ENCODE data around the gene TMEM39B.
"Not testable (repeated sequence)": the region's sequence is repeated elsewhere in the genome, so short reads cannot be mapped to it uniquely, and the experiment has no call there.

TMEM39B gene

GRCh38 chr1:32137111-32137510, 64.4 kb downstream of the TMEM39B start:
- DNase-seq (ENCODE audit: low read depth), result no peak
- peaks cover 3% of the 10 kb centered on the region for H3K36me3 ChIP-seq (ENCODE audit: control insufficient read depth, insufficient read depth, low read length, severe bottlenecking)
- H3K9ac ChIP-seq (ENCODE audit: low read length), result no peak overlapping the region
- no peaks in the 10 kb centered on the region for H3K9me3 ChIP-seq (ENCODE audit: control insufficient read depth, low read length)
- H3K4me1 ChIP-seq (ENCODE audit: control insufficient read depth, insufficient read depth, low read length), result peaks cover 11% of the 10 kb centered on the region
- no peak overlapping the region for H3K4me3 ChIP-seq (ENCODE audit: low read length)
- no peaks in the 10 kb centered on the region for H3K27me3 ChIP-seq (replicated peaks; ENCODE audit: control insufficient read depth, insufficient read depth, low read length)

GRCh38 chr1:32138965-32139364, 66.2 kb downstream of the TMEM39B start:
- Histone ChIP-seq H3K4me3 (ENCODE audit: low read length) (no peak overlapping the region), H3K9ac (ENCODE audit: low read length) (no peak overlapping the region), H3K4me1 (ENCODE audit: control insufficient read depth, insufficient read depth, low read length) (peaks cover 15% of the 10 kb centered on the region), H3K36me3 (ENCODE audit: control insufficient read depth, insufficient read depth, low read length, severe bottlenecking) (peaks cover 3% of the 10 kb centered on the region), H3K9me3 (ENCODE audit: control insufficient read depth, low read length) (no peaks in the 10 kb centered on the region), H3K27me3 (replicated peaks; ENCODE audit: control insufficient read depth, insufficient read depth, low read length) (no peaks in the 10 kb centered on the region)
- DNase-seq (ENCODE audit: low read depth), result peak; percentile 51

- no peak overlapping the region for H3K4me3 ChIP-seq (ENCODE audit: low read length)
- H3K27me3 ChIP-seq (replicated peaks; ENCODE audit: control insufficient read depth, insufficient read depth, low read length), result no peaks in the 10 kb centered on the region
- peaks cover 16% of the 10 kb centered on the region for H3K4me1 ChIP-seq (ENCODE audit: control insufficient read depth, insufficient read depth, low read length)
- peak; percentile 86 for DNase-seq (ENCODE audit: low read depth)
- peaks cover 3% of the 10 kb centered on the region for H3K36me3 ChIP-seq (ENCODE audit: control insufficient read depth, insufficient read depth, low read length, severe bottlenecking)
- H3K9me3 ChIP-seq (ENCODE audit: control insufficient read depth, low read length), result no peaks in the 10 kb centered on the region
- H3K9ac ChIP-seq (ENCODE audit: low read length), result no peak overlapping the region
Observed at GRCh38 chr1:32142446-32143301, 69.9 kb downstream of the TMEM39B start.

- H3K4me1 ChIP-seq (ENCODE audit: control insufficient read depth, insufficient read depth, low read length), result peaks cover 16% of the 10 kb centered on the region
- not testable (repeated sequence) for H3K9me3 ChIP-seq (ENCODE audit: control insufficient read depth, low read length); H3K4me3 ChIP-seq (ENCODE audit: low read length); H3K27me3 ChIP-seq (replicated peaks; ENCODE audit: control insufficient read depth, insufficient read depth, low read length); DNase-seq (ENCODE audit: low read depth); H3K36me3 ChIP-seq (ENCODE audit: control insufficient read depth, insufficient read depth, low read length, severe bottlenecking); H3K9ac ChIP-seq (ENCODE audit: low read length)
Observed at GRCh38 chr1:32143302-32143695, 70.6 kb downstream of the TMEM39B start.

GRCh38 chr1:32144033-32144432, 71.3 kb downstream of the TMEM39B start:
- Histone ChIP-seq H3K27me3 (replicated peaks; ENCODE audit: control insufficient read depth, insufficient read depth, low read length) (no peaks in the 10 kb centered on the region), H3K4me1 (ENCODE audit: control insufficient read depth, insufficient read depth, low read length) (peaks cover 16% of the 10 kb centered on the region), H3K36me3 (ENCODE audit: control insufficient read depth, insufficient read depth, low read length, severe bottlenecking) (peaks cover 3% of the 10 kb centered on the region), H3K4me3 (ENCODE audit: low read length) (no peak overlapping the region), H3K9ac (ENCODE audit: low read length) (no peak overlapping the region), H3K9me3 (ENCODE audit: control insufficient read depth, low read length) (no peaks in the 10 kb centered on the region)
- DNase-seq (ENCODE audit: low read depth), result no peak

- H3K4me3 ChIP-seq (ENCODE audit: low read length); DNase-seq (ENCODE audit: low read depth); H3K36me3 ChIP-seq (ENCODE audit: control insufficient read depth, insufficient read depth, low read length, severe bottlenecking); H3K27me3 ChIP-seq (replicated peaks; ENCODE audit: control insufficient read depth, insufficient read depth, low read length); H3K9ac ChIP-seq (ENCODE audit: low read length); H3K9me3 ChIP-seq (ENCODE audit: control insufficient read depth, low read length): not testable (repeated sequence)
- peaks cover 15% of the 10 kb centered on the region for H3K4me1 ChIP-seq (ENCODE audit: control insufficient read depth, insufficient read depth, low read length)
Observed at GRCh38 chr1:32147799-32148198, 75.1 kb downstream of the TMEM39B start.

GRCh38 chr1:32150847-32151246, 78.1 kb downstream of the TMEM39B start:
- Histone ChIP-seq H3K9ac (ENCODE audit: low read length) (no peak overlapping the region), H3K4me3 (ENCODE audit: low read length) (no peak overlapping the region), H3K4me1 (ENCODE audit: control insufficient read depth, insufficient read depth, low read length) (peaks cover 6% of the 10 kb centered on the region), H3K27me3 (replicated peaks; ENCODE audit: control insufficient read depth, insufficient read depth, low read length) (no peaks in the 10 kb centered on the region), H3K9me3 (ENCODE audit: control insufficient read depth, low read length) (no peaks in the 10 kb centered on the region), H3K36me3 (ENCODE audit: control insufficient read depth, insufficient read depth, low read length, severe bottlenecking) (peaks cover 10% of the 10 kb centered on the region)
- DNase-seq (ENCODE audit: low read depth), result no peak

- no peak overlapping the region for H3K9ac ChIP-seq (ENCODE audit: low read length)
- peak; percentile 73 for DNase-seq (ENCODE audit: low read depth)
- H3K4me1 ChIP-seq (ENCODE audit: control insufficient read depth, insufficient read depth, low read length), result peaks cover 6% of the 10 kb centered on the region
- peaks cover 15% of the 10 kb centered on the region for H3K36me3 ChIP-seq (ENCODE audit: control insufficient read depth, insufficient read depth, low read length, severe bottlenecking)
- no peak overlapping the region for H3K4me3 ChIP-seq (ENCODE audit: low read length)
- no peaks in the 10 kb centered on the region for H3K27me3 ChIP-seq (replicated peaks; ENCODE audit: control insufficient read depth, insufficient read depth, low read length)
- H3K9me3 ChIP-seq (ENCODE audit: control insufficient read depth, low read length), result no peaks in the 10 kb centered on the region
Observed at GRCh38 chr1:32151319-32151787, 78.6 kb downstream of the TMEM39B start.
